HepG2 (cell line): ENCODE measurements around the gene HAPLN2. TPM values are rescaled to one million over a fixed set of nuclear protein-coding genes. Genes with fewer than 3 reads are reported as not detected.

Experiments used
- ATAC-seq: fragments of 200-7000 bp; cut with Tn5 transposase; 3 replicates; pipeline ENCODE4 v1.9.1; 2020; ENCODE audit warnings: mild to moderate bottlenecking, moderate library complexity
- BruUV-seq: library from RNA; stranded (reverse); fragments of 400-500 nt; replicated peaks from 2 replicates; lab custom pipeline; 2021; lab: Mats Ljungman, UMichigan
- CTCF ChIA-PET: fragments of 300-600 bp; formaldehyde crosslinking; extraction: SDS; loops from one replicate; lab custom pipeline; 2021; ENCODE audit warnings: low total read pairs, inconsistent platforms, low intra/inter-chr PET ratio; lab: Yijun Ruan, JAX
- POLR2A ChIA-PET: fragments of 350-600 bp; sonication (Branson Sonifier 250); formaldehyde crosslinking; loops from one replicate; lab custom pipeline; 2020; ENCODE audit warnings: antibody characterized with exemption, inconsistent platforms; lab: Yijun Ruan, JAX
- DNase-seq: peaks from one replicate; pipeline ENCODE4 v3.0.0-alpha.2; 2015; ENCODE audit warnings: low spot score
- FAIRE-seq: peaks from 3 replicates; lab custom pipeline; 2011; peaks lifted over from hg19 to GRCh38; lab: Jason Lieb, UNC
- H2AFZ ChIP-seq: one replicate; pipeline ENCODE4 v1.6.1; 2011; ENCODE audit warnings: low read length, inconsistent platforms
- H3K27ac ChIP-seq: fragments of 300-600 bp; 3 replicates; pipeline ENCODE4 v1.8.0; 2011; ENCODE audit warnings: mixed run types, mild to moderate bottlenecking, mixed read lengths, low read length, inconsistent platforms; ENCODE audit not compliant: insufficient read depth; ENCODE audit errors: extremely low read length
- H3K27me3 ChIP-seq, 2 experiments: fragments of 200-600 bp in 1 of 2; 2 replicates in 1 of 2; 3 replicates in 1 of 2; pipeline versions ENCODE4 v1.6.0 to v1.8.0; 2011; ENCODE audit warnings: low read length in 2 of 2, mild to moderate bottlenecking in 2 of 2, moderate library complexity in 2 of 2, inconsistent platforms in 1 of 2; ENCODE audit not compliant: insufficient read depth in 2 of 2, control insufficient read depth in 1 of 2
- H3K36me3 ChIP-seq, 2 experiments: fragments of 200-600 bp in 1 of 2; replicated peaks in 1 of 2; 2 replicates in 1 of 2; 3 replicates in 1 of 2; pipeline versions ENCODE4 v1.5.1 to v1.8.0; 2011; ENCODE audit warnings: low read length in 2 of 2, inconsistent platforms in 1 of 2; ENCODE audit not compliant: insufficient read depth in 2 of 2, control insufficient read depth in 1 of 2
- H3K4me1 ChIP-seq: 2 replicates; pipeline ENCODE4 v1.5.1; 2012; ENCODE audit warnings: low read length, inconsistent platforms; ENCODE audit not compliant: insufficient read depth
- H3K4me2 ChIP-seq: 2 replicates; pipeline ENCODE4 v1.6.0; 2011; ENCODE audit warnings: low read depth, low read length, inconsistent platforms
- H3K4me3 ChIP-seq, 3 experiments: fragments of 200-600 bp in 1 of 3; sonication (generic), shearing (Covaris generic) in 1 of 3; replicated peaks in 1 of 3; 2 replicates each; pipeline ENCODE4 v1.5.1; 2011 to 2016; ENCODE audit warnings: low read length in 3 of 3, inconsistent platforms in 2 of 3, low read depth in 2 of 3, mild to moderate bottlenecking in 2 of 3, control low read depth in 1 of 3, mixed read lengths in 1 of 3; ENCODE audit not compliant: insufficient read depth in 1 of 3
- H3K79me2 ChIP-seq: one replicate; pipeline ENCODE4 v1.6.1; 2011; ENCODE audit warnings: low read length, inconsistent platforms; ENCODE audit not compliant: insufficient read depth
- H3K9ac ChIP-seq: 2 replicates; pipeline ENCODE4 v1.6.0; 2011; ENCODE audit warnings: mild to moderate bottlenecking, low read depth, low read length, inconsistent platforms; ENCODE audit not compliant: insufficient read depth
- H3K9me3 ChIP-seq: 2 replicates; pipeline ENCODE4 v1.5.1; 2012; ENCODE audit warnings: mild to moderate bottlenecking, low read length
- H4K20me1 ChIP-seq: 2 replicates; pipeline ENCODE4 v1.6.0; 2011; ENCODE audit warnings: inconsistent platforms, mild to moderate bottlenecking, low read length, moderate library complexity; ENCODE audit not compliant: insufficient read depth
- HNRNPK ChIP-seq: fragments of 200-400 bp; formaldehyde crosslinking; IDR thresholded peaks from 2 replicates; pipeline ENCODE4 v1.6.1; 2018; ENCODE audit warnings: low read length, low read depth, moderate library complexity, mild to moderate bottlenecking; ENCODE audit not compliant: poor library complexity, severe bottlenecking
- KLF16 ChIP-seq, 2 experiments: sonication (generic) in 1 of 2; formaldehyde crosslinking in 1 of 2; IDR thresholded peaks; 2 replicates each; pipeline versions ENCODE4 v1.6.1 to v1.8.0; 2016 to 2023; ENCODE audit warnings: missing genetic modification reagents in 2 of 2, missing compliant biosample characterization in 1 of 2
- NKX3-1 ChIP-seq: sonication (generic); formaldehyde crosslinking; IDR thresholded peaks from 2 replicates; pipeline ENCODE4 v1.5.0; 2020; ENCODE audit warnings: missing genetic modification reagents
- RBM39 ChIP-seq: fragments of 200-400 bp; formaldehyde crosslinking; IDR thresholded peaks from one replicate; pipeline ENCODE4 v1.6.1; 2018; ENCODE audit warnings: antibody characterized with exemption, mild to moderate bottlenecking, low read depth, low read length; ENCODE audit not compliant: poor library complexity, severe bottlenecking
- TFDP1 ChIP-seq: IDR thresholded peaks from 2 replicates; pipeline ENCODE4 v1.6.1; 2016; ENCODE audit warnings: missing compliant biosample characterization, missing genetic modification reagents, borderline replicate concordance
- ZBTB21 ChIP-seq: sonication (generic); formaldehyde crosslinking; IDR thresholded peaks from 2 replicates; pipeline ENCODE4 v1.4.0; 2020; ENCODE audit warnings: missing genetic modification reagents
- ZMYM3 ChIP-seq: sonication (generic); formaldehyde crosslinking; IDR thresholded peaks from 2 replicates; pipeline ENCODE4 v1.5.1; 2020; ENCODE audit warnings: mild to moderate bottlenecking, missing genetic modification reagents
- ZNF142 ChIP-seq: sonication (generic); formaldehyde crosslinking; IDR thresholded peaks from 2 replicates; pipeline ENCODE4 v1.4.0; 2020; ENCODE audit warnings: missing genetic modification reagents
- ZNF652 ChIP-seq: IDR thresholded peaks from 2 replicates; pipeline ENCODE4 v1.6.1; 2016; ENCODE audit warnings: low read depth, borderline replicate concordance
- WGBS: methylation state at CpG from one replicate; pipeline ENCODE4 v1.1.6; 2017; ENCODE audit warnings: low lambda C conversion rate; 5-methylcytosine and 5-hydroxymethylcytosine counted together
- in situ Hi-C: cut with HindIII; loops from 2 replicates; pipeline ENCODE4 v1.10.0; 2017; ENCODE audit warnings: low pct_unique_long_range_greater_than_20kb; ENCODE audit not compliant: extremely low pct_ligation_motif_present
- intact Hi-C: fragments of 100-400 bp; cut with micrococcal nuclease; formaldehyde crosslinking; loops from one replicate; pipeline ENCODE4 v1.10.0; 2022; ENCODE audit not compliant: unreplicated experiment
- polyA plus RNA-seq, 8 experiments: library from polyadenylated mRNA; depleted of rRNA in 3 of 8; stranded (reverse) in 7 of 8; unstranded in 1 of 8; fragments of >200 nt; fragmentation: Illumina TruSeq in 4 of 8; extraction: Trizol in 4 of 8; gene quantifications; 2 replicates each; pipeline versions ENCODE4 v1.2.1 to v1.2.3, GENCODE V29; 2011 to 2016; ENCODE audit warnings: low read depth in 4 of 8, missing spikeins in 1 of 8, mixed read lengths in 1 of 8; ENCODE audit not compliant: insufficient read depth in 1 of 8
- total RNA-seq, 5 experiments: library from RNA; depleted of rRNA; stranded (reverse); fragments of >200 nt; fragmentation: Illumina TruSeq; extraction: Trizol; gene quantifications; 2 replicates each; pipeline ENCODE4 v1.2.3, GENCODE V29; 2016; ENCODE audit warnings: low read depth in 1 of 5

HAPLN2 gene
- total and polyA plus RNA-seq, 2 of the 13 experiments (the other 11 are each of a cell fraction or from before 2014, with no cell fraction given): not detected

DNA sequence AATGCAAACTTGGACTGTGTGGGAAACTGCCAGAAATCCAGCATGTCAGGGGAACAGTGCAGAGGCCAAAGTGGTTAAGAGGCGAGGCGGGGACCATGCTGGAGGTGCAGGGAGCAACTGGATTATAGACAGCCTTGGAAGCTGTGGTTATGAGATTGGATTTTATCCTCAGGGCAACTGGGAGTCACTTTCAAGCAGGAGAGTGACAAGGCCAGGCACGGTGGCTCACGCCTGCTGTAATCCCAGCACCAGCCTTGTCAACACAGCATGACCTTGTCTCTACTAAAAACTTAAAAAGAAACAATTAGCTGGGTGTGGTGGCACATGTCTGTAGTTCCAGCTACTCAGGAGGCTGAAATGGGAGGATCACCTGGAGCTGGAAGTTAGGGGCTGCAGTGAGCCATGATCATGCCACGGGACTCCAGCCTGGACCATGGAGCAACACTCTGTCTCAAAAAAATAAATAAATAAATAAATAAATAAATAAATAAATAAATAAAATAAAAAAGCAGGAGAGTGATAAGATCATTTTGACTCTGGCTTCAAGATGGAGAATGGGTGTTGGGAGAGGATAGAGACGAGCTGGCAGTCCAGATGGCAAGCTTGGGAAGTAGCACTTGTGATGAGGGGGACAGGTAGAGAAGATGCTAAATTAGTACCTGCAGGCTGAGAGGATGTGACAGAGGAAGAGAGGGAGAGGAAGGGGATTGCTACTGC, 3.5 kb downstream of the HAPLN2 start (continued):
- no peak for TF ChIP-seq TFDP1

DNA sequence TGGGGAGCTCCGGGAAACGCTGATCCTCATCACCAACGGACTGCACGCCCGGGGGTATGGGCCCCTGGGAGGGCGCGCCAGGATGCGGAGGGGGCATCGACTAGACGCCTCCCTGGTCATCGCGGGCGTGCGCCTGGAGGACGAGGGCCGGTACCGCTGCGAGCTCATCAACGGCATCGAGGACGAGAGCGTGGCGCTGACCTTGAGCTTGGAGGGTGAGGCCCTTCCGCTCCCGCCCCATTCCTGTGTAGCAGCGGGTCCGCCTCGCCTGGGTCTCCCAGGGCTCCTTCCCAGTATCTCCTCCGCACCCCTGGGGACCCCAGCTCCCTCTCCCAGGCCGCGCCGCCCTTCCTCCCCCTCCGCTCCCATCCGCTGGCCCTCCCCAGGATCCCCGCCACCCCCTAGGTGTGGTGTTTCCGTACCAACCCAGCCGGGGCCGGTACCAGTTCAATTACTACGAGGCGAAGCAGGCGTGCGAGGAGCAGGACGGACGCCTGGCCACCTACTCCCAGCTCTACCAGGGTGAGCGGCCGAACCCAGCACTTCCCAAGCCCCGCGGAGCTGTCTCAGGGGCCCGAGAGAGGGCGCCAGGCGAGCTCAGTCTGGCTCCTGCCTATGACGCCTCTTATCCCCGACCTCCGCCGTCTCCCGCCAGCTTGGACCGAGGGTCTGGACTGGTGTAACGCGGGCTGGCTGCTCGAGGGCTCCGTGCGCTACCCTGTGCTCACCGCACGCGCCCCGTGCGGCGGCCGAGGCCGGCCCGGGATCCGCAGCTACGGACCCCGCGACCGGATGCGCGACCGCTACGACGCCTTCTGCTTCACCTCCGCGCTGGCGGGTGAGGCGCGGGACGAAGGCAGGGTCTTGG, 5.0 kb downstream of the HAPLN2 start:
- H3K9ac ChIP-seq: no peak overlapping the region
- in situ Hi-C loops: no loop called here
- peak overlapping the region; percentile 16 to 69 (median 36); a peak in 4 of 6 replicates for H3K4me3 ChIP-seq
- H3K4me1 ChIP-seq: peaks cover 34% of the 10 kb centered on the region
- 28% methylated on average over 11 of the region's 87 CpGs for WGBS
- H3K36me3 ChIP-seq: no peaks in the 10 kb centered on the region
- H3K79me2 ChIP-seq: no peaks in the 10 kb centered on the region
- H3K27ac ChIP-seq: no peak overlapping the region
- no peaks in the 10 kb centered on the region for H3K9me3 ChIP-seq
- DNase-seq (no peak), ATAC-seq (peak; percentile 86), FAIRE-seq (no peak)
- peaks cover 13 to 49% of the 10 kb centered on the region in 2 experiments for H3K27me3 ChIP-seq
- H2AFZ ChIP-seq: no peak overlapping the region
- no peaks in the 10 kb centered on the region for H4K20me1 ChIP-seq
- BruUV-seq: no TSS peak
- intact Hi-C loops: loop anchor here (1.0 kb wide), 1 partner anchor 17 kb away; no protein-coding TSS in a partner anchor
- CTCF ChIA-PET: interaction anchor here (2.2 kb wide), 1 partner anchor 33 kb away, joined by 10 read pairs; no protein-coding TSS in a partner anchor
- POLR2A ChIA-PET: interaction anchor here (0.6 to 2.1 kb wide), 7 partner anchors 33 to 689 kb away, joined by 3 to 8 read pairs (median 3); partner anchors contain the start of genes ISG20L2, METTL25B and NAXE
- H3K4me2 ChIP-seq: peak overlapping the region; percentile 88
- TF ChIP-seq NKX3-1 (CRISPR knock-in tag) (no peak), HNRNPK (peak; percentile 36), ZMYM3 (CRISPR knock-in tag) (no peak), ZBTB21 (CRISPR knock-in tag) (no peak), ZNF142 (CRISPR knock-in tag) (no peak), RBM39 (no peak), ZNF652 (CRISPR knock-in tag) (no peak), KLF16 (CRISPR knock-in tag; IDR thresholded peaks at IDR 0.05) (no peak)
